Measurements from ENCODE around the gene MBLAC1. TPM values are rescaled to one million over a fixed set of nuclear protein-coding genes. Genes with fewer than 3 reads are reported as not detected.

Gene MBLAC1
- total and polyA plus RNA-seq, 9 of the 15 experiments (the other 6 are each of a cell fraction or from before 2014, with no cell fraction given): 0.03 to 3.1 (median 0.52) TPM

GRCh38 chr7:100085515-100085914 lies 41.3 kb upstream of the MBLAC1 start:
- no peak for ATAC-seq
- Histone ChIP-seq H4K20me1 (replicated peaks; ENCODE audit: control insufficient read depth, insufficient read depth, low read length) (no peaks in the 10 kb centered on the region), H2AFZ (ENCODE audit: low read depth, low read length) (peak overlapping the region; percentile 26), H3K36me3 (ENCODE audit: control insufficient read depth, insufficient read depth, low read length) (peaks cover 8% of the 10 kb centered on the region), H3K9me1 (ENCODE audit: control insufficient read depth, insufficient read depth, low read length) (no peaks in the 10 kb centered on the region), H3K9ac (ENCODE audit: insufficient read depth in 1 of 2, low read depth in 2 of 2, low read length in 2 of 2) (no peak overlapping the region), H3K4me3 (no peak overlapping the region), H3K4me1 (replicated peaks in 1 of 2; ENCODE audit: control insufficient read depth in 2 of 2, insufficient read depth in 2 of 2, low read length in 2 of 2) (peaks cover 31 to 43% of the 10 kb centered on the region in 2 experiments), H3K4me2 (ENCODE audit: insufficient read depth, low read length) (no peak overlapping the region), H3K79me2 (ENCODE audit: control insufficient read depth, insufficient read depth, low read length) (peaks cover 29% of the 10 kb centered on the region), H3K27me3 (ENCODE audit: control insufficient read depth in 2 of 2, insufficient read depth in 2 of 2, low read length in 2 of 2) (no peaks in the 10 kb centered on the region), H3K27ac (ENCODE audit: extremely low read depth, low read depth, low read length) (no peak overlapping the region), H3K9me3 (replicated peaks; ENCODE audit: control insufficient read depth, insufficient read depth, low read depth, low read length) (no peaks in the 10 kb centered on the region)
- DNase-seq (ENCODE audit: extremely low read depth in 1 of 4, low spot score in 3 of 4): no peak
- CTCF ChIA-PET (ENCODE audit: low intra/inter-chr PET ratio): interaction anchor here (0.6 kb wide), 1 partner anchor 94 kb away, joined by 5 read pairs; no protein-coding TSS in a partner anchor
- POLR2A ChIA-PET: interaction anchor here (0.8 to 2.1 kb wide), 3 partner anchors 8 to 15 kb away, joined by 4 to 10 read pairs (median 8); no protein-coding TSS in a partner anchor
- intact Hi-C loops (cut with micrococcal nuclease) (no loop called here), in situ Hi-C loops (cut with MboI) (no loop called here)
- 56% methylated on average over 3 of the region's 3 CpGs for WGBS (ENCODE audit: insufficient coverage, low coverage, missing lambda C conversion rate)
- TF ChIP-seq CEBPB (tag; IDR thresholded peaks at IDR 0.05) (peak; percentile 80), KLF1 (tag; IDR thresholded peaks at IDR 0.05) (no peak), CEBPG (CRISPR knock-in tag; IDR thresholded peaks at IDR 0.05) (no peak), CEBPG (tag; conservative IDR thresholded peaks at IDR 0.05 in 1 of 2, IDR thresholded peaks at IDR 0.05 in 1 of 2) (peak; percentile 45 to 46; a peak in 3 of 4 replicates)
- BruUV-seq (replicated peaks): no TSS peak
- FAIRE-seq: no peak

- 77% methylated on average over 10 of the region's 10 CpGs for WGBS (ENCODE audit: insufficient coverage, low coverage, missing lambda C conversion rate)
- CTCF ChIA-PET (ENCODE audit: low intra/inter-chr PET ratio): no interaction called here
- intact Hi-C loops (cut with micrococcal nuclease): no loop called here
- FAIRE-seq: no peak
- no peak for DNase-seq (ENCODE audit: extremely low read depth in 1 of 4, low spot score in 3 of 4)
- Histone ChIP-seq H3K4me1 (replicated peaks in 1 of 2; ENCODE audit: control insufficient read depth in 2 of 2, insufficient read depth in 2 of 2, low read length in 2 of 2) (peaks cover 31 to 32% of the 10 kb centered on the region in 2 experiments), H3K9me3 (replicated peaks; ENCODE audit: control insufficient read depth, insufficient read depth, low read depth, low read length) (no peaks in the 10 kb centered on the region), H3K9me1 (ENCODE audit: control insufficient read depth, insufficient read depth, low read length) (no peaks in the 10 kb centered on the region), H3K27me3 (ENCODE audit: control insufficient read depth in 2 of 2, insufficient read depth in 2 of 2, low read length in 2 of 2) (no peaks in the 10 kb centered on the region), H3K4me3 (no peak overlapping the region), H3K27ac (ENCODE audit: extremely low read depth, low read depth, low read length) (no peak overlapping the region; the same call in 2 of the 3 replicates), H3K9ac (ENCODE audit: insufficient read depth in 1 of 2, low read depth in 2 of 2, low read length in 2 of 2) (no peak overlapping the region), H3K36me3 (ENCODE audit: control insufficient read depth, insufficient read depth, low read length) (peaks cover 24% of the 10 kb centered on the region), H3K4me2 (ENCODE audit: insufficient read depth, low read length) (no peak overlapping the region), H2AFZ (ENCODE audit: low read depth, low read length) (peak overlapping the region; percentile 53), H3K79me2 (ENCODE audit: control insufficient read depth, insufficient read depth, low read length) (peaks cover 19% of the 10 kb centered on the region), H4K20me1 (replicated peaks; ENCODE audit: control insufficient read depth, insufficient read depth, low read length) (peaks cover 10% of the 10 kb centered on the region; the same call in 1 of the 2 replicates)
- in situ Hi-C loops (cut with MboI): no loop called here
- ATAC-seq: no peak
- no TSS peak for BruUV-seq (replicated peaks)
- POLR2A ChIA-PET: interaction anchor here (7.9 kb wide), 1 partner anchor 14 kb away, joined by 115 read pairs; the partner anchor contains the start of genes AP4M1 and MCM7
- TF ChIP-seq ZNF280B (CRISPR knock-in tag; IDR thresholded peaks at IDR 0.05): no peak
- TF ChIP-seq PRPF4 (IDR thresholded peaks at IDR 0.05; ENCODE audit: insufficient read depth, low read depth, low read length, poor library complexity, severe bottlenecking): no peak
- no peak for TF ChIP-seq KLF6 (CRISPR knock-in tag; IDR thresholded peaks at IDR 0.05; ENCODE audit: borderline replicate concordance)
- no peak for TF ChIP-seq ZNF707 (CRISPR knock-in tag; conservative IDR thresholded peaks at IDR 0.05)
- peak; percentile 29; the same call in 1 of the 2 replicates for TF ChIP-seq SMARCE1 (IDR thresholded peaks at IDR 0.05)
- TF ChIP-seq DMBX1 (CRISPR knock-in tag; IDR thresholded peaks at IDR 0.05; ENCODE audit: borderline replicate concordance): peak; percentile 20; the same call in 1 of the 2 replicates
- TF ChIP-seq FOXA1 (IDR thresholded peaks at IDR 0.05; ENCODE audit: borderline replicate concordance): no peak
- no peak for TF ChIP-seq ESRRA (IDR thresholded peaks at IDR 0.05; ENCODE audit: borderline replicate concordance, low read depth)
- no peak for TF ChIP-seq GTF2A2 (tag; IDR thresholded peaks at IDR 0.05)
- TF ChIP-seq HDGF (IDR thresholded peaks at IDR 0.05): no peak
These were observed 39.6 kb upstream of the MBLAC1 start for GRCh38 chr7:100087055-100087750.
